ENCODE data around the gene KCNIP3. TPM values are rescaled to one million over a fixed set of nuclear protein-coding genes. Genes with fewer than 3 reads are reported as not detected.

Gene KCNIP3
- total RNA-seq, 1 donor from 2014 or later = 0.68 TPM

GRCh38 chr2:95303191-95303919 is 6.2 kb downstream of the KCNIP3 start:
- Mint-ChIP-seq H3K4me1 (ENCODE audit: low read depth, unreplicated experiment) (peaks cover 2% of the 10 kb centered on the region), H3K4me3 (ENCODE audit: unreplicated experiment) (no peak overlapping the region), H3K27ac (ENCODE audit: unreplicated experiment) (no peak overlapping the region), H3K27me3 (ENCODE audit: low read depth, unreplicated experiment) (peaks cover 38% of the 10 kb centered on the region), H3K9me3 (ENCODE audit: unreplicated experiment) (no peaks in the 10 kb centered on the region), H3K36me3 (ENCODE audit: low read depth, unreplicated experiment) (peaks cover 3% of the 10 kb centered on the region)
- DNase-seq (ENCODE audit: low read depth) = no peak
- Histone ChIP-seq H3K36me3 (ENCODE audit: insufficient read depth, low read length) (no peaks in the 10 kb centered on the region), H4K20me1 (ENCODE audit: insufficient read depth, low read length) (no peaks in the 10 kb centered on the region), H3K27me3 (ENCODE audit: insufficient read depth, low read length) (peaks cover 6% of the 10 kb centered on the region), H3K4me1 (ENCODE audit: insufficient read depth, low read length) (no peaks in the 10 kb centered on the region), H3K27ac (ENCODE audit: low read depth, low read length) (no peak overlapping the region), H3K9me3 (ENCODE audit: insufficient read depth, low read depth, low read length) (no peaks in the 10 kb centered on the region), H3K4me2 (ENCODE audit: low read length) (no peak overlapping the region), H3K9ac (ENCODE audit: low read length) (no peak overlapping the region), H2AFZ (ENCODE audit: low read depth, low read length) (no peak overlapping the region), H3K4me3 (ENCODE audit: insufficient read depth, low read depth, low read length) (no peak overlapping the region), H3K79me2 (ENCODE audit: insufficient read depth, low read length) (no peaks in the 10 kb centered on the region)
- TF ChIP-seq CTCF (IDR thresholded peaks at IDR 0.05; ENCODE audit: insufficient read depth, low read depth, low read length) (no peak), EZH2 (IDR thresholded peaks at IDR 0.05; ENCODE audit: insufficient read depth, low read length) (no peak)
- FAIRE-seq = no peak

GRCh38 chr2:95305380-95306061 is 8.4 kb downstream of the KCNIP3 start:
- DNase-seq (ENCODE audit: low read depth) (peak; percentile 44), FAIRE-seq (no peak)
- Mint-ChIP-seq H3K36me3 (ENCODE audit: low read depth, unreplicated experiment) (peaks cover 3% of the 10 kb centered on the region), H3K27me3 (ENCODE audit: low read depth, unreplicated experiment) (peaks cover 32% of the 10 kb centered on the region), H3K4me3 (ENCODE audit: unreplicated experiment) (no peak overlapping the region), H3K9me3 (ENCODE audit: unreplicated experiment) (no peaks in the 10 kb centered on the region), H3K27ac (ENCODE audit: unreplicated experiment) (no peak overlapping the region), H3K4me1 (ENCODE audit: low read depth, unreplicated experiment) (no peaks in the 10 kb centered on the region)
- Histone ChIP-seq H3K79me2 (ENCODE audit: insufficient read depth, low read length) (no peaks in the 10 kb centered on the region), H3K9ac (ENCODE audit: low read length) (no peak overlapping the region), H3K4me3 (ENCODE audit: insufficient read depth, low read depth, low read length) (no peak overlapping the region), H3K4me2 (ENCODE audit: low read length) (no peak overlapping the region), H3K4me1 (ENCODE audit: insufficient read depth, low read length) (no peaks in the 10 kb centered on the region), H3K9me3 (ENCODE audit: insufficient read depth, low read depth, low read length) (no peaks in the 10 kb centered on the region), H4K20me1 (ENCODE audit: insufficient read depth, low read length) (no peaks in the 10 kb centered on the region), H3K36me3 (ENCODE audit: insufficient read depth, low read length) (no peaks in the 10 kb centered on the region), H2AFZ (ENCODE audit: low read depth, low read length) (peak overlapping the region; percentile 41), H3K27ac (ENCODE audit: low read depth, low read length) (no peak overlapping the region), H3K27me3 (ENCODE audit: insufficient read depth, low read length) (peaks cover 3% of the 10 kb centered on the region)
- TF ChIP-seq EZH2 (IDR thresholded peaks at IDR 0.05; ENCODE audit: insufficient read depth, low read length) (no peak), CTCF (IDR thresholded peaks at IDR 0.05; ENCODE audit: insufficient read depth, low read depth, low read length) (no peak)

All from astrocyte (in vitro differentiated cells and primary cell).